DMS 273 (cell line): ENCODE results near the gene MCF2L2.
A peak's percentile ranks its signal among the peaks of the same experiment; 100 is the strongest.

ENCODE experiments used
- DNase-seq: peaks from one replicate; lab custom pipeline; 2025; ENCODE audit not compliant: unreplicated experiment; lab: John Stamatoyannopoulos, UW

Gene MCF2L2

DNA sequence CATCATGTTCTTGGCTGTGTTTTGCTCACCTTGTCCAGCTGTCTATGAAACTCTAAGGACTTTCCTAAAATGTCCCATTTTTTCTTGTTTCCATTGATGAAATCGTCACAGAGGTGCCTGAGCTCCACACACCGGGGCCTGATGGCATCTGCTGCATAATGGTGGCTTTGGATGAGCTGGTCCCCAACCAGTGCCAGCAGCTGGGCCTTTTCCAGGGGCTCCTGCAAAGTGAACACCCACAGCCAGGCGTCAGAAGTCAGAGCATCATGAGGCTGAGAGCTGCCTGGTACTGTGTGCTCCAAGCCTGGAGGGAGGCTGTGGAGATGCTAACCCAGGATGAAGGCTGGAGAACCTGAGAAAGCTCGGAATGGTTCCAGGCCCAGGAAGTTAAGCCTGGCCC, 128.4 kb downstream of the MCF2L2 start:
- DNase-seq, result no peak

- DNase-seq, result peak; percentile 94
These were observed 129.7 kb downstream of the MCF2L2 start for GRCh38 chr3:183298701-183299153.

DNA sequence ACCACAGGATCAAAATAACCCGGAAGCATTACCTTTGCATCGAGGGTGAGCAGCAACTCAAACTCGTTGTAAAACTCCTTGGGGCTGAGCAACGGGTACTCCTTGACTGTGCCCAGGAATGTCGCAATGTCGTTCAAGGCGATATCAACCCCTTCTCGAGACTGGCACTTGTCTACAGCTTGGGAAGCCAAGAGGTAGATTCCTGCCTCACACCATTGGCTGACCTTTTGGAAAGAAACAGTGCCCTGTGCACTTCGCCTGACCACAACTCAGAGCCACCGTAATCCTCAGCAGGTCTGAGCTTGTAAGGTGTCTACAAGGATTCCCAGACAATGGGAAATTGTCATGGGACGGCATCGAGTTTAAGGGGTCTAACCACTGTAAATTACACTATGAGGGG, 131.5 kb downstream of the MCF2L2 start:
- DNase-seq, result no peak

GRCh38 chr3:183295211-183295610, 133.2 kb downstream of the MCF2L2 start:
- no peak for DNase-seq

GRCh38 chr3:183293966-183294365, 134.5 kb downstream of the MCF2L2 start:
- no peak for DNase-seq

DNA sequence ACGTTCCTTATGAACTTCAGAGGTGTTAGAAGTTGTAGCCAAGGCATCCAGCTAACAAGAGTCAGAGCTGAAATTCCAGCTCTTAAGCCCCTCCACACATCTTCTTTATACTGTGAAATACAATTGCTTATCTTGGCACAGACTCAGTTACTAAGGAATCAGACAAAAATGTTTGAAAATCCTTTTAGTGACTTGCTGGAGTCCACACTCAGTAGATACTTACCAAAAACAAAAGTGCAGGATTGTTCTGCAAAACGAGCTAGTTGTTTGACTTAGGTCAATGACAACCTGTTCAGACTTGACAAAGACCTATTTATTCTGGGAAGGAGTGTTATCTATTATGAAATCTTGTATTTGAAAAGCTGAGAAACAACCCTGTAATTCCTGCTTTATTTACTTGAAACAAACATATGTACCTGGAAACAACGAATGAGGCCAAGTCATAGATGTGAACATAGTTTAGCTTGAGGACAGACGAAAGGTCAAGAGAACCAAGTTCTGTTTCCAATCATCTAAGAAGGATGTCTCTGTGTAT, 136.9 kb downstream of the MCF2L2 start:
- DNase-seq, result no peak

DNA sequence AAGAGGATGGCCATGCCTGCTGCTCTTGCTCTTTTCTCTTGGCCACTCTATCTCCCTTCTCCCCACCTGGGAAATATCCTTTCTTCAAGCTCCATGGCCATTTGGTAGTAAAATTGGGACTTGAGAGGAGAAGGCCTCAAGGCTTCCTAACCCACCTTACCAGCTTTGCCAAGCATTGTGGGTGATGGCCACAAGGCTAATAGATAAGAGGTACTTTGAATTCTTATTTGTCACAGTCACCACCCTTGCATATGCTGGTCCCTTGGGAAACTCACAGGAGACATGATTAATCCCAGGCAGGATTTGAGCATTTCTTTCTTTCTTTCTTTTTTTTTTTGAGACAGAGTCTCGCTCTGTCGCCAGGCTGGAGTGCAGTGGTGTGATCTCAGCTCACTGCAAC, 138.2 kb downstream of the MCF2L2 start:
- no peak for DNase-seq

- no peak for DNase-seq
These were observed 140.3 kb downstream of the MCF2L2 start for GRCh38 chr3:183288117-183288516.

- DNase-seq, result no peak
These were observed 141.0 kb downstream of the MCF2L2 start for GRCh38 chr3:183287301-183287971.

DNA sequence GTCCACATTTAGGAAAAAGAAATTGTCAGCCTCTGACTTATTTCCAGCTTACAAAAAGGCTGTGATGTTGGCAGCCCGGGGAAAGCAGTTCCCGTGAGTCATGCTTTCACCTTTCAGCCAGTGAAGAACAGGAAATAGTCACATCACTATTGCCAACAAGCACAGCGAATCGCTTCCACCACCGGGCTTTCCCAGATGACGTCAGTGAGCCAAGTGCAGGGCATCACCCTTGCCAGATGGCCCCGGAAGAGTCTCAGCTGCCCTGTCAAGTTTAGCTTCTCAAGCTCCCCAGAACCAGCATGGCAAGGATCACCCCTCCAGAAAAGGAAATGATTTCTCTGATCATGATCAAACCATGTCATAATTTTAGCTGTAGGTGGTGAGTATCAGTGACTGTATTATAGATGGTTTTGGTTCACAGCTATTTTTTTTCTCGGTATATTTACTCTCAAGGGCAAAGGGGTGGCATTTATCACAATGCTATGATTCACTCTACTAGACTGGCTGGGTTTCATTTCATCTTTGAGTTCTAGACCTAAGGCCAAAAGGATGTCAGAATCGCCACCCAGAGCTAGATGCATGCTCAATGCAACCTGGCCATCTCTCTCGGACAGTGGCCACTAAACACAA, 142.5 kb downstream of the MCF2L2 start:
- DNase-seq, result peak; percentile 96

DNA sequence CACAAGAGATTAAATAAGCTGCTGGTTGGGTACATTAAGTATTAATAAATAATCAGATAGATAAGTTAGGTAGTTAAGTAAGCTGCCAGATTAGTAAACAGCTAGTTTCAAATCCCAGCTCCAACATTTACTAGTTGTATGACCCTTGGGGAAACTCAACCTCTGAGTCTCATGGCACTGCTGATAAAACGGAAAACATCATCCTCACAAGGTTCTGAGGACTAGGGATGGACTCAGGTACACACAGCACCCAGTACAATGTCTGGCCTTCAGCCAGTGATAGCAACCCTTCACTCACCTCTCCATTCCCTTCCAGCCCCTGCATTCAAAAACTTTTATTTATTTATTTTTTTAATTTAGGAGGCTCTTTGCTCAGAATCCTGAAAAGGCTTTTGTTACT, 143.1 kb downstream of the MCF2L2 start:
- no peak for DNase-seq

DNA sequence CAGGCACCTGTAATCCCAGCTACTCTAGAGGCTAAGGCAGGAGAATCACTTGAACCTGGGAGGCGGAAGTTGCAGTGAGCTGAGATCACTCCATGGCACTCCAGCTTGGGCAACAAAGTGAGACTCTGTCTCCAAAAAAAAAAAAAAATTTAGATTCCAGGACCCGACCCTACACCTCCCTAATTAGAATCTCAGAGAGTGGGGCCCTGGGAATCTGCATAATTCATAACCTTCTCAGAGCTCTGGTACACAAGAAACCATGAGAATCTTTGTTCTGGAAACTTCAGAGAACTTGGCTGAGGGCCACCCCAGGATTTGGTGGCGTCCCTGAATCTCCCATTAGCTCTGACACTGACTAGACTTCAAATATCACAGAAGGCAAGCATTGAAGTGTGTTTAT, 143.8 kb downstream of the MCF2L2 start:
- DNase-seq, result no peak

DNA sequence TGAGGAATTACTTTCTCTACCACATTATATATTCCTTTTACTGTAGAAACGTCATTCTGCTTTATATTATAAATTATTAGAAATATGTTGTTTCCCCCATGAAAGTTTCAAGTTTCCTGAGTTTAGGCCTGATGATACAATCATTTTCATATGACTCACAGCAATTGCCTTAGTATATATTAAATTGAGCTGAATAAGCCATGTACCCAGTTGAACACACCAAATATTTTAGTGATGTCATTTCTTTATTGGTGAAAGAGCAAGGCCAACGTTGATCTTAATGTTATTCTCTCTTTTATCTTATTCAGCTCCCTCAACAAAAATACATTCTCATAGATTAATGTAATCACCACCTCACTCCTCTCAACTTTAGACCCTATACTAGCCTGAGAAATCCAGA, 144.5 kb downstream of the MCF2L2 start:
- no peak for DNase-seq

- DNase-seq, result no peak
These were observed 147.2 kb downstream of the MCF2L2 start for GRCh38 chr3:183281126-183281797.

GRCh38 chr3:183279371-183279770, 149.0 kb downstream of the MCF2L2 start:
- DNase-seq, result no peak

GRCh38 chr3:183278479-183279088, 149.8 kb downstream of the MCF2L2 start:
- no peak for DNase-seq

DNA sequence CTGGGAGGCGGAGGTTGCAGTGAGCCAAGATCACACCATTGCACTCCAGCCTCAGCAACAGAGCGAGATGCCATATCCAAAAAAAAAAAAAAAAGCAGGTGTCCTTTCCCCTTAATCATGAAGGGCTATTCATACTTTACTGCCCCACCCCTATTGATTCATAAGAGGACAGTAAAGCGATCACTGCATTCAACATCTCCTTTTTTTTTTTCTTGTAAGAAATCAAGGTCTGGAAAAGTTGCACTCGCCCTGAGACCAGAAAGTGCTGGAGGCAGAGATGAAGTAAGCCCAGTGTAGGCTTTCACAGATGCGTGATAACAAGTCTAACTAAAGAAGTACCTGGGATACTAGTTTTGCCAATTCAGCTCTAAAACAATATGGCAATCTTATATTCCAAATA, 151.2 kb downstream of the MCF2L2 start:
- no peak for DNase-seq

- no peak for DNase-seq
These were observed 152.5 kb downstream of the MCF2L2 start for GRCh38 chr3:183275937-183276336.

GRCh38 chr3:183275418-183275817, 153.0 kb downstream of the MCF2L2 start:
- DNase-seq, result peak; percentile 18

DNA sequence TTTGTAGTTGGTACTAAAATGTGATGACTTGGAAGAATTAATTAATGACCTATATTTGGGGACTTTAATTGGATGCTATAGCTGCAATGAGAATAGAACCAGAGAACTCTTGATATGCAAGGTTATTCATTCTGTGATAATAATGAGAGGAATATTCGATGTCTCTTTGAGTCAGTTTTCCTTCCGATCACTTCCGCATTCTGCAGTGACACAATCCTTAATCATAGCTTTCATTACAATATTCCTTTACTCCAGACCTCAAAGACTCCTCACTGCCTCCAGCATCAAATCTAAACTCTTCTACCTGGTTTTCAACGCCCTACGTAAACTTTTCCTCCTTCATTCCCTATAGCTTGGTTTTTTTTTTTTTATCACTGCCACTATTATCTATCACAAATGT, 153.8 kb downstream of the MCF2L2 start:
- DNase-seq, result no peak

DNA sequence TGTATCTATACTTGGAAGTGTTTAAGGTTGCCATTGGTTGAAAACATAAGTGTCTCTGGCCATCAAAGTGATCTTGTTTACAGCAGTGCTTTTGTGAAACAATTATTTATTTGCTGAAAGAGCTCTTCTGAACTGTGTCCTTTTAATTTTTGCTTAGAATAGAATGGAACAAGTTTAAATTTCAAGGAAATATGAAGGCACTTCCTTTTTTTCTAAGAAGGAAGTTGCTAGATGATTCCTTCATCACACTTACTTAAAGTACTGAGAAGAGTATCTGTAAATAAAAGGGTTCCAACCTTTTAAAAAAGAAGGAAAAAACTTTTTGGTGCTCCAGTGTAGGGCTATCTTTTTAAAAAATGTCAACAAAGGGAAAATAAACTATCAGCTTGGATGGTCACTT, 155.6 kb downstream of the MCF2L2 start:
- no peak for DNase-seq

DNA sequence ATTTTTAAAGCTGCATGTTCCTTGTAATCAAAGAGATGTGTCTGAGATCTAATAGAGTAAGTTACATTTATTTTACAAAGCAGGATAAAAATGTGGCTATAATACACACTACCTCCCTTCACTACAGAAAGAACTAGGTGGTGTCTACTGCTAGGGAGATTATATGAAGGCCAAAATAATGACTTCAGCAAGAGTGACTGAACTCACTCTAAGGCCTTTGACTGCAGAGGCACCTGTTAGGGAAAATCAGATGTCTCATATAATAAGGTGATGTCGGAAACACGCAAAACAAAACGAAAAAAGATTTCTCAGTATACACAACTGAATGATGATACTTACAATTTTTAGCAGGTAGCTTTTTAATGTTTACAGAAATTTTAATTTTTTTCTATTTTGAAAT, 156.3 kb downstream of the MCF2L2 start:
- DNase-seq, result no peak
